OCI-LY7 (cell line): ENCODE data around the gene CHRNA7. TPM values are rescaled to one million over a fixed set of nuclear protein-coding genes. Genes with fewer than 3 reads are reported as not detected.
A peak's percentile ranks its signal among the peaks of the same experiment; 100 is the strongest.

ENCODE experiments used
- BruUV-seq: library from RNA; stranded (reverse); fragments of 400-500 nt; replicated peaks from 2 replicates; lab custom pipeline; 2021; lab: Mats Ljungman, UMichigan
- CTCF ChIA-PET: fragments of 300-600 bp; sonication (Branson Sonifier 250); formaldehyde crosslinking; loops from one replicate; lab custom pipeline; 2022; ENCODE audit warnings: antibody characterized with exemption; ENCODE audit not compliant: unreplicated experiment; lab: Charles Lee
- POLR2A ChIA-PET: fragments of 300-600 bp; sonication (Branson Sonifier 250); formaldehyde crosslinking; loops from one replicate; lab custom pipeline; 2022; ENCODE audit warnings: antibody characterized with exemption; lab: Charles Lee
- DNase-seq: peaks from one replicate; pipeline ENCODE4 v3.0.0-alpha.2; 2015; ENCODE audit warnings: low spot score
- H2AFZ ChIP-seq: fragments of 200-600 bp; sonication (generic), shearing (Covaris generic); 2 replicates; pipeline ENCODE4 v1.6.1; 2014; ENCODE audit warnings: mild to moderate bottlenecking, antibody characterized with exemption, low read length, moderate library complexity
- H3K27ac ChIP-seq: fragments of 200-600 bp; sonication (generic); 2 replicates; pipeline ENCODE4 v1.5.1; 2014; ENCODE audit warnings: mixed run types, low read depth, mild to moderate bottlenecking, moderate library complexity, low read length, inconsistent platforms; ENCODE audit not compliant: poor library complexity, severe bottlenecking
- H3K36me3 ChIP-seq: fragments of 200-600 bp; sonication (generic); 2 replicates; pipeline ENCODE4 v1.6.1; 2014; ENCODE audit warnings: mild to moderate bottlenecking, antibody characterized with exemption, low read length, moderate library complexity, mixed read lengths; ENCODE audit not compliant: insufficient read depth
- H3K4me1 ChIP-seq: fragments of 200-600 bp; sonication (generic); 2 replicates; pipeline ENCODE4 v1.5.1; 2014; ENCODE audit warnings: mild to moderate bottlenecking, low read length; ENCODE audit not compliant: insufficient read depth, poor library complexity, severe bottlenecking
- H3K4me2 ChIP-seq: fragments of 200-600 bp; sonication (generic); 2 replicates; pipeline ENCODE4 v1.6.1; 2014; ENCODE audit warnings: mild to moderate bottlenecking, low read length
- H3K4me3 ChIP-seq: fragments of 200-600 bp; sonication (generic); 2 replicates; pipeline ENCODE4 v1.5.1; 2014; ENCODE audit warnings: mild to moderate bottlenecking, low read depth, low read length; ENCODE audit not compliant: poor library complexity, severe bottlenecking
- H3K79me2 ChIP-seq: fragments of 200-600 bp; sonication (generic); 2 replicates; pipeline ENCODE4 v1.6.1; 2016; ENCODE audit warnings: low read depth, mild to moderate bottlenecking, low read length, moderate library complexity, mixed read lengths; ENCODE audit not compliant: insufficient read depth
- H3K9me2 ChIP-seq: fragments of 200-600 bp; sonication (generic); 2 replicates; pipeline ENCODE4 v1.6.1; 2016; ENCODE audit warnings: mild to moderate bottlenecking, low read length, mixed read lengths; ENCODE audit not compliant: insufficient read depth
- H3K9me3 ChIP-seq: fragments of 200-600 bp; sonication (generic); 2 replicates; pipeline ENCODE4 v1.6.1; 2014; ENCODE audit warnings: mild to moderate bottlenecking, mixed run types, low read length, mixed read lengths
- H4K20me1 ChIP-seq: fragments of 200-600 bp; sonication (generic); 2 replicates; pipeline ENCODE4 v1.6.1; 2014; ENCODE audit warnings: mild to moderate bottlenecking, antibody characterized with exemption, low read length, moderate library complexity, mixed read lengths; ENCODE audit not compliant: insufficient read depth
- EZH2phosphoT487 ChIP-seq: fragments of 200-600 bp; sonication (generic); IDR thresholded peaks from 2 replicates; pipeline ENCODE4 v1.6.1; 2018; ENCODE audit warnings: low read depth, borderline replicate concordance, mild to moderate bottlenecking, mixed run types, antibody characterized with exemption, low read length, moderate library complexity, mixed read lengths
- intact Hi-C: fragments of 100-400 bp; cut with micrococcal nuclease; formaldehyde crosslinking; loops from one replicate; pipeline ENCODE4 v1.10.0; 2022; ENCODE audit not compliant: unreplicated experiment
- total RNA-seq, 2 experiments: library from RNA; depleted of rRNA in 1 of 2; stranded (reverse); fragments of >200 nt in 1 of 2; shearing (Covaris generic) in 1 of 2; gene quantifications; 2 replicates each; pipeline ENCODE4 v1.2.3, GENCODE V29; 2014 to 2022
- TF ChIP-seq, protein P1 (sequence below): fragments of 200-600 bp; sonication (generic); conservative IDR thresholded peaks from 2 replicates; pipeline ENCODE4 v1.5.1; 2014; ENCODE audit warnings: mild to moderate bottlenecking, antibody characterized with exemption, low read length, moderate library complexity, mixed read lengths

CHRNA7 gene
- total RNA-seq, 2 experiments from 2014 or later, result not detected

DNA sequence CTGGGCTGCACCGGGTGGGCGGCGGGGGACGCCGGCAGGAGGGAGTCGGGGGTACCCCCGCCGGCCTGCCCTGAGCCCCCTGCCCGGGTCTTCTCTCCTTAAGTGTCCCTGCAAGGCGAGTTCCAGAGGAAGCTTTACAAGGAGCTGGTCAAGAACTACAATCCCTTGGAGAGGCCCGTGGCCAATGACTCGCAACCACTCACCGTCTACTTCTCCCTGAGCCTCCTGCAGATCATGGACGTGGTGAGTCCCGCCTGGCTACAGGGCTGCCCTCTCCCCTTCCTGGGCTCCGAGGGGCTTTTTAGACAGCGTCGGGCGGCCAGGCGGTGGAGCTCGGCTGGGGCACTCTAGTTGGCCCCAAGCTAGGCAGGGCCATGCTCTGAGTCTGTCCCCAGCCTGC is 480 bp downstream of the CHRNA7 start:
- DNase-seq, result no peak
- no peak overlapping the region for H3K27ac ChIP-seq
- H3K36me3 ChIP-seq, result no peaks in the 10 kb centered on the region
- no peaks in the 10 kb centered on the region for H3K4me1 ChIP-seq
- H3K4me2 ChIP-seq, result peak overlapping the region; percentile 29; the same call in 1 of the 2 replicates
- H3K79me2 ChIP-seq, result no peaks in the 10 kb centered on the region
- BruUV-seq, result no TSS peak
- no peak overlapping the region for H2AFZ ChIP-seq
- intact Hi-C loops, result no loop called here
- no peaks in the 10 kb centered on the region for H3K9me2 ChIP-seq
- CTCF ChIA-PET, result no interaction called here
- no peaks in the 10 kb centered on the region for H4K20me1 ChIP-seq
- no peaks in the 10 kb centered on the region for H3K9me3 ChIP-seq
- POLR2A ChIA-PET, result no interaction called here
- no peak for TF ChIP-seq EZH2phosphoT487
- TF ChIP-seq, protein P1, sequence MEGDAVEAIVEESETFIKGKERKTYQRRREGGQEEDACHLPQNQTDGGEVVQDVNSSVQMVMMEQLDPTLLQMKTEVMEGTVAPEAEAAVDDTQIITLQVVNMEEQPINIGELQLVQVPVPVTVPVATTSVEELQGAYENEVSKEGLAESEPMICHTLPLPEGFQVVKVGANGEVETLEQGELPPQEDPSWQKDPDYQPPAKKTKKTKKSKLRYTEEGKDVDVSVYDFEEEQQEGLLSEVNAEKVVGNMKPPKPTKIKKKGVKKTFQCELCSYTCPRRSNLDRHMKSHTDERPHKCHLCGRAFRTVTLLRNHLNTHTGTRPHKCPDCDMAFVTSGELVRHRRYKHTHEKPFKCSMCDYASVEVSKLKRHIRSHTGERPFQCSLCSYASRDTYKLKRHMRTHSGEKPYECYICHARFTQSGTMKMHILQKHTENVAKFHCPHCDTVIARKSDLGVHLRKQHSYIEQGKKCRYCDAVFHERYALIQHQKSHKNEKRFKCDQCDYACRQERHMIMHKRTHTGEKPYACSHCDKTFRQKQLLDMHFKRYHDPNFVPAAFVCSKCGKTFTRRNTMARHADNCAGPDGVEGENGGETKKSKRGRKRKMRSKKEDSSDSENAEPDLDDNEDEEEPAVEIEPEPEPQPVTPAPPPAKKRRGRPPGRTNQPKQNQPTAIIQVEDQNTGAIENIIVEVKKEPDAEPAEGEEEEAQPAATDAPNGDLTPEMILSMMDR, result no peak
- H3K4me3 ChIP-seq, result no peak overlapping the region

DNA sequence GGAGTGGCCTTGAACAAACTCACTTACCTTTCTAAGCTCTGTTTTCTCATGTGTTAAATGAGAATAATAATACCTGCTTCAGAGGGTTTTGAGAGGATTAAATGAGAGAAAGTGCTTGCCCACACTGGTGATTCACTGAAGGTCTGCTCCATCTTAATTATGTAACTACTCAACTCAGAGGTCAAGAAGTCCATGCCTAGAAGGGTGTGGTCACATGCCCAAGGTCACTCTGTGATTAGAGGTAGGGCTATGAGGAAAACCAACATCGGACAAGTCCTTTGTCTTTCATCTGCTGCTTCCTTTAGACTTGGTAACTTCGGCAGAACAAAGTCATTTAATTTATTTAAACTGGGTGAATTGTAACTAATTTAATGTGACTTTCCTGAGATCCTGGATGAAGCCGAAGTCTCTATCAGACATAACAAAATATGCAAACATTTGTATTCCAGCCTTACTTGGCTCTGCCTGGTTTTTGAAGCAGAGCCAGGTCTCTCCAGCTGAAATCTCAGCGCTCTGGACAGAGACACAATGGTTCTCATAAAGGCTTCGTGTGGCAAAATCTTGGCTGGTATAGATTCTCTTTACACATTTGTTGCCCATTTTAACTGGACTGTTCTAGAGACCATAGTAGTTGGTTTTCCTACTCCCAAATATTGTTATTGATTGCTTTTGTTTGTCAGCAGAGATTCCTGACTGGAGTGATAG is 3.0 kb downstream of the CHRNA7 start:
- ChIA-PET CTCF (no interaction called here), POLR2A (no interaction called here)
- H3K36me3 ChIP-seq, result no peaks in the 10 kb centered on the region
- no peak overlapping the region for H3K27ac ChIP-seq
- H3K4me3 ChIP-seq, result no peak overlapping the region
- no peaks in the 10 kb centered on the region for H3K9me2 ChIP-seq
- BruUV-seq, result no TSS peak
- H3K9me3 ChIP-seq, result no peaks in the 10 kb centered on the region
- intact Hi-C loops, result no loop called here
- no peaks in the 10 kb centered on the region for H3K4me1 ChIP-seq
- H3K79me2 ChIP-seq, result no peaks in the 10 kb centered on the region
- no peak for TF ChIP-seq EZH2phosphoT487
- TF ChIP-seq, protein P1, result no peak
- no peak overlapping the region for H3K4me2 ChIP-seq
- no peak overlapping the region for H2AFZ ChIP-seq
- no peaks in the 10 kb centered on the region for H4K20me1 ChIP-seq
- DNase-seq, result no peak

DNA sequence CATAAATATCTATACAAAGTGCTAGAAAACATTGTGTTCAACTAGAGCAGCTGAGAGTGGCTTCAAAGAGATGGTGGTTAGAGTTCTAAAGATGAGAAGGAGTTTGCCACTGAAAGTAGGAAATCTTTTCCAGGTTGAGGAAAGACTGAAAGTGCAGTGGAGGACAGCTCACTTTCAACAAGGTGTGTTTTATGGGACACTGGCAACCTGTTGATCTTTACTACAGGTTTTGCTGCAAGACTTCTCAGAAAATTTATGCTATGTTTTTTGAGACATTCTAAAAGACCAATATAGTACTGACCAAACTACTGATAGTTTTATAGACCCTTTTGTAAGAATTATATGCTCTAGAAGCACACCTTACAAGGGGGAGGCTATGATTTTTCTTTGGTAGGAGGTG is 3.8 kb downstream of the CHRNA7 start:
- intact Hi-C loops, result no loop called here

More for the DNA sequence above, 3.8 kb downstream of the CHRNA7 start:
- ChIA-PET POLR2A (no interaction called here), CTCF (no interaction called here)
- Histone ChIP-seq H3K9me3 (no peaks in the 10 kb centered on the region), H3K9me2 (no peaks in the 10 kb centered on the region), H3K4me1 (no peaks in the 10 kb centered on the region), H3K4me3 (no peak overlapping the region), H4K20me1 (no peaks in the 10 kb centered on the region), H2AFZ (no peak overlapping the region), H3K27ac (no peak overlapping the region), H3K79me2 (no peaks in the 10 kb centered on the region), H3K36me3 (no peaks in the 10 kb centered on the region), H3K4me2 (no peak overlapping the region)
- no peak for DNase-seq
- BruUV-seq, result no TSS peak
- TF ChIP-seq EZH2phosphoT487, result no peak
- TF ChIP-seq, protein P1, result no peak
